Smooth muscle cell (in vitro differentiated cells): ENCODE data around the gene DNPEP. TPM values are rescaled to one million over a fixed set of nuclear protein-coding genes. Genes with fewer than 3 reads are reported as not detected.

ENCODE experiments used
- DNase-seq: peaks from one replicate; lab custom pipeline; 2025; ENCODE audit not compliant: unreplicated experiment; lab: John Stamatoyannopoulos, UW
- H2AFZ ChIP-seq: fragments of 200-600 bp; sonication (generic); 2 replicates; pipeline ENCODE4 v1.6.0; 2016; ENCODE audit warnings: antibody characterized with exemption, low read depth, mild to moderate bottlenecking
- H3F3A ChIP-seq: fragments of 200-600 bp; sonication (generic); 2 replicates; pipeline ENCODE4 v1.6.0; 2017; ENCODE audit warnings: antibody characterized with exemption, low read depth
- H3K27ac ChIP-seq: fragments of 200-600 bp; sonication (generic); 2 replicates; pipeline ENCODE4 v1.5.1; 2016; ENCODE audit warnings: low read depth, mild to moderate bottlenecking
- H3K27me3 ChIP-seq: fragments of 200-600 bp; sonication (generic); 2 replicates; pipeline ENCODE4 v1.6.1; 2016; ENCODE audit warnings: low read depth, mild to moderate bottlenecking
- H3K36me3 ChIP-seq: fragments of 200-600 bp; sonication (generic); 2 replicates; pipeline ENCODE4 v1.5.1; 2016; ENCODE audit warnings: low read depth
- H3K4me1 ChIP-seq: fragments of 200-600 bp; sonication (generic); 2 replicates; pipeline ENCODE4 v1.5.1; 2016; ENCODE audit warnings: low read depth
- H3K4me2 ChIP-seq: fragments of 200-600 bp; sonication (generic); 2 replicates; pipeline ENCODE4 v1.6.0; 2016; ENCODE audit warnings: mild to moderate bottlenecking
- H3K4me3 ChIP-seq: fragments of 200-600 bp; sonication (generic); 2 replicates; pipeline ENCODE4 v1.5.1; 2016; ENCODE audit warnings: mild to moderate bottlenecking
- H3K79me2 ChIP-seq: fragments of 200-600 bp; sonication (generic); 2 replicates; pipeline ENCODE4 v1.6.0; 2016; ENCODE audit warnings: low read depth, mild to moderate bottlenecking
- H3K9ac ChIP-seq: fragments of 200-600 bp; sonication (generic); 2 replicates; pipeline ENCODE4 v1.6.0; 2016; ENCODE audit warnings: low read depth
- H3K9me3 ChIP-seq: fragments of 200-600 bp; sonication (generic); replicated peaks from 2 replicates; pipeline ENCODE4 v1.5.1; 2016; ENCODE audit warnings: low read depth
- H4K20me1 ChIP-seq: fragments of 200-600 bp; sonication (generic); 2 replicates; pipeline ENCODE4 v1.6.0; 2016; ENCODE audit warnings: low read depth
- WGBS: methylation state at CpG from one replicate; pipeline ENCODE4 v1.1.7; 2016; ENCODE audit warnings: low lambda C conversion rate; 5-methylcytosine and 5-hydroxymethylcytosine counted together
- polyA plus RNA-seq: library from polyadenylated mRNA; unstranded; fragments of >200 nt; fragmentation: Nextera tagmentation; extraction: Ambion mirVana; gene quantifications from 2 replicates; pipeline ENCODE4 v1.2.1, GENCODE V29; 2016
- total RNA-seq: library from RNA; depleted of rRNA; stranded (reverse); fragments of >200 nt; gene quantifications from 2 replicates; pipeline ENCODE4 v1.2.3, GENCODE V29; 2014
- TF ChIP-seq, protein P1 (sequence below): fragments of 200-600 bp; sonication (generic); IDR thresholded peaks from 2 replicates; pipeline ENCODE4 v1.5.1; 2017; ENCODE audit warnings: borderline replicate concordance, mild to moderate bottlenecking, antibody characterized with exemption; ENCODE audit not compliant: insufficient read depth, poor library complexity, severe bottlenecking

The DNPEP gene
- total and polyA plus RNA-seq, 2 experiments from 2014 or later: 48.1 to 137 TPM

DNA sequence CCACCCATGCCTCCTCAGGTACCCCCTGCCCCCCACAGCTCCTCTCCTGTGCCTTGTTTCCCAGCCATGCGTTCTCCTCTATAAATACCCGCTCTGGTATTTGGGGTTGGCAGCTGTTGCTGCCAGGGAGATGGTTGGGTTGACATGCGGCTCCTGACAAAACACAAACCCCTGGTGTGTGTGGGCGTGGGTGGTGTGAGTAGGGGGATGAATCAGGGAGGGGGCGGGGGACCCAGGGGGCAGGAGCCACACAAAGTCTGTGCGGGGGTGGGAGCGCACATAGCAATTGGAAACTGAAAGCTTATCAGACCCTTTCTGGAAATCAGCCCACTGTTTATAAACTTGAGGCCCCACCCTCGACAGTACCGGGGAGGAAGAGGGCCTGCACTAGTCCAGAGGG lies 29.7 kb upstream of the DNPEP start:
- no peak for DNase-seq
- no peaks in the 10 kb centered on the region for H3F3A ChIP-seq
- H3K9ac ChIP-seq: no peak overlapping the region
- TF ChIP-seq, protein P1, sequence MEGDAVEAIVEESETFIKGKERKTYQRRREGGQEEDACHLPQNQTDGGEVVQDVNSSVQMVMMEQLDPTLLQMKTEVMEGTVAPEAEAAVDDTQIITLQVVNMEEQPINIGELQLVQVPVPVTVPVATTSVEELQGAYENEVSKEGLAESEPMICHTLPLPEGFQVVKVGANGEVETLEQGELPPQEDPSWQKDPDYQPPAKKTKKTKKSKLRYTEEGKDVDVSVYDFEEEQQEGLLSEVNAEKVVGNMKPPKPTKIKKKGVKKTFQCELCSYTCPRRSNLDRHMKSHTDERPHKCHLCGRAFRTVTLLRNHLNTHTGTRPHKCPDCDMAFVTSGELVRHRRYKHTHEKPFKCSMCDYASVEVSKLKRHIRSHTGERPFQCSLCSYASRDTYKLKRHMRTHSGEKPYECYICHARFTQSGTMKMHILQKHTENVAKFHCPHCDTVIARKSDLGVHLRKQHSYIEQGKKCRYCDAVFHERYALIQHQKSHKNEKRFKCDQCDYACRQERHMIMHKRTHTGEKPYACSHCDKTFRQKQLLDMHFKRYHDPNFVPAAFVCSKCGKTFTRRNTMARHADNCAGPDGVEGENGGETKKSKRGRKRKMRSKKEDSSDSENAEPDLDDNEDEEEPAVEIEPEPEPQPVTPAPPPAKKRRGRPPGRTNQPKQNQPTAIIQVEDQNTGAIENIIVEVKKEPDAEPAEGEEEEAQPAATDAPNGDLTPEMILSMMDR: no peak
- H4K20me1 ChIP-seq: no peaks in the 10 kb centered on the region
- no peaks in the 10 kb centered on the region for H3K9me3 ChIP-seq
- H3K27me3 ChIP-seq: no peaks in the 10 kb centered on the region
- H3K4me3 ChIP-seq: no peak overlapping the region
- no peak overlapping the region for H3K4me2 ChIP-seq
- H3K4me1 ChIP-seq: peaks cover 8% of the 10 kb centered on the region
- H2AFZ ChIP-seq: no peak overlapping the region
- peak overlapping the region; percentile 47 for H3K27ac ChIP-seq
- 56% methylated on average over 8 of the region's 9 CpGs for WGBS
- no peaks in the 10 kb centered on the region for H3K79me2 ChIP-seq
- H3K36me3 ChIP-seq: no peaks in the 10 kb centered on the region

DNA sequence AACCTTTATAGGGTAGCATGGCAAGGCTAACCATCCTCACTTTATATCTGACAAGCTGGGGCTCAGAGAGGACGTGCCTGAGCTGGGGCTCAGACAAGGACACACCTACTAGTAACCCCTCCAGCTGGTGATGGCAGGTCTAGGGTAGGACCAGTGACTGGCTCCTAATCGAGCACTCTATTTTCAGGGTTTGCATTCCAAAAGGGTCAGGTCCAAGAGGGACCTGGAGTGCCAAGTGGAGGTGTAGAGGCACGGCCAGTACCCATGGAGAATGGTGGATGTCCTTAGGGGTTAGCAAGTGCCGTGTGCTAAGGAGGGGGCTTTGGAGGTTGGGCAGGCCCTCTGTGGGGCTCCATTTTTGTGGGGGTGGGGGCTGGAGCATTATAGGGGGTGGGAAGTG lies 29.2 kb upstream of the DNPEP start:
- Histone ChIP-seq H2AFZ (no peak overlapping the region), H3K4me1 (peaks cover 8% of the 10 kb centered on the region), H3K27ac (no peak overlapping the region), H4K20me1 (no peaks in the 10 kb centered on the region), H3K9me3 (no peaks in the 10 kb centered on the region), H3K4me3 (no peak overlapping the region), H3K9ac (no peak overlapping the region), H3F3A (no peaks in the 10 kb centered on the region), H3K79me2 (no peaks in the 10 kb centered on the region), H3K4me2 (no peak overlapping the region), H3K36me3 (no peaks in the 10 kb centered on the region), H3K27me3 (no peaks in the 10 kb centered on the region)
- DNase-seq: no peak
- 73% methylated on average over 4 of the region's 4 CpGs for WGBS
- TF ChIP-seq, protein P1: no peak

DNA sequence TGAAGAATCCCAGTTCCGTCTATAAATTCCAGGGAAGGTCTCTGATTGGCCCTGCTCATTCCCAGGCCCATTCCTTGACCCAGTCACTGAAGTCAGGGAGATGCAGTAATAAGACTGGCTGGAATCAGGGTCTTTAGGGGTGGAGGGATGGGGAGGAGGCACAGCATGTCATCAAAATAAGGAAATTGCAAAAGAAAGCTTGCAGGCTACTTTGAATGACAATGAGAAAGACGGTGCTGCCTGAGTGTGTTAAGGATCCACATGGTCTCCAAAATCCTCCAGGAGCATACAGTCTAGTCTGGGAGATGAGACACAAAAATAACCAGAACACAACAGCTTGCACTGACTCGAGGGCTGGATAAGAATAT lies 28.5 kb upstream of the DNPEP start:
- H3K27me3 ChIP-seq: no peaks in the 10 kb centered on the region
- H3K4me3 ChIP-seq: no peak overlapping the region
- no peaks in the 10 kb centered on the region for H3K36me3 ChIP-seq
- H3K4me1 ChIP-seq: peaks cover 8% of the 10 kb centered on the region
- no peak overlapping the region for H3K27ac ChIP-seq
- 21% methylated on average over 3 of the region's 3 CpGs for WGBS
- no peak for DNase-seq
- H3K9me3 ChIP-seq: no peaks in the 10 kb centered on the region
- TF ChIP-seq, protein P1: no peak
- H2AFZ ChIP-seq: no peak overlapping the region
- no peak overlapping the region for H3K4me2 ChIP-seq
- no peaks in the 10 kb centered on the region for H4K20me1 ChIP-seq
- no peak overlapping the region for H3K9ac ChIP-seq
- H3K79me2 ChIP-seq: no peaks in the 10 kb centered on the region
- no peaks in the 10 kb centered on the region for H3F3A ChIP-seq

DNA sequence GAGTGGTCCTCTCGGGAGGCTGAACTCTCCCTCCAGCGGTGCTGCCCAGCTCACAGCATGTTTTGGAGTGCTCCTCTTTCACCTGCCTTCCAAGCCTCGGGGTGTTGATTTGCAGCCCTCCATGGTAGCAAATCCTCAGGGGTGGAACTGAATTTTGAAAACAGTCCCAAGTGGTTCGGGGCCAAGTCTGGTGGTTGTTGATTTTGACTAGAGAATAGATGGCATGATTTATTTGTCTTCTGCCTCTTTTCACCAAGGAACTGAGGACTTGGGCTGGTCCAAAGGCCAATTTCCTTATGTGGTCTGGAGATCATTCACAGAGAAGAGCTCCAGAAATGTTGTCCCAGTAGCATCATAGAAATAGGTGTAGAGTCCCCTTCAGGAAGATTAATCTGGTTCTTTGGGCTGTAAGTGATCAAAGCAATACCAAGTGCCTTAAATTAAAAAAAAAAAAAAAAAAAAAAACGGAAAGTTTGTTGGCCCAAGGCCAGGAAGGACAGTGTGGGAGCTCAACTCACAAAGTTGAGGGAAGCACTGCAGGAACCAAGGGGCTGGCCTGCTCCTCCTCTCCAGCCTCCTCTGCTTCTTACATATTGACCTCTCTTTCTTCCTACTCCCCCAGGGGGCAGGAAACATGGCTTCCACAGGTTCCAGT lies 28.0 kb upstream of the DNPEP start:
- Histone ChIP-seq H3K4me2 (no peak overlapping the region), H3K79me2 (no peaks in the 10 kb centered on the region), H3K9ac (no peak overlapping the region), H3K36me3 (no peaks in the 10 kb centered on the region), H3K27me3 (no peaks in the 10 kb centered on the region), H3K9me3 (no peaks in the 10 kb centered on the region), H3K27ac (no peak overlapping the region), H2AFZ (no peak overlapping the region), H3K4me1 (peaks cover 8% of the 10 kb centered on the region), H3F3A (no peaks in the 10 kb centered on the region), H4K20me1 (no peaks in the 10 kb centered on the region), H3K4me3 (no peak overlapping the region)
- DNase-seq: no peak
- WGBS: 92% methylated on average over 5 of the region's 5 CpGs
- TF ChIP-seq, protein P1: no peak
